ENCODE results near the gene CACNA2D3. TPM values are rescaled to one million over a fixed set of nuclear protein-coding genes. Genes with fewer than 3 reads are reported as not detected.

The CACNA2D3 gene
- total RNA-seq, 4 donors from 2014 or later = 0.30 to 9.6 (median 3.9) TPM

GRCh38 chr3:54916732-54917131, 794.4 kb downstream of the CACNA2D3 start:
- DNase-seq (ENCODE audit: low spot score in 2 of 2) = no peak
- peaks cover 0 to 8% (median 0%) of the 10 kb centered on the region in 3 donors for H3K36me3 ChIP-seq
- no peak for TF ChIP-seq CTCF (IDR thresholded peaks at IDR 0.05)
- TF ChIP-seq POLR2A (IDR thresholded peaks at IDR 0.05) = no peak
- no peak for TF ChIP-seq EP300 (IDR thresholded peaks at IDR 0.05)
- no peaks in the 10 kb centered on the region for H3K27me3 ChIP-seq
- H3K27ac ChIP-seq = no peak overlapping the region
- no peak overlapping the region for H3K4me3 ChIP-seq
- no peaks in the 10 kb centered on the region for H3K4me1 ChIP-seq
- no peaks in the 10 kb centered on the region for H3K9me3 ChIP-seq

GRCh38 chr3:54917174-54917573, 794.8 kb downstream of the CACNA2D3 start:
- no peak overlapping the region for H3K27ac ChIP-seq
- H3K4me3 ChIP-seq = no peak overlapping the region
- H3K27me3 ChIP-seq = no peaks in the 10 kb centered on the region
- 61 to 65% methylated on average over 2 of the region's 2 CpGs for WGBS, 2 donors
- DNase-seq (ENCODE audit: low spot score in 2 of 2) = no peak
- TF ChIP-seq EP300 (IDR thresholded peaks at IDR 0.05) (no peak), POLR2A (IDR thresholded peaks at IDR 0.05) (no peak), CTCF (IDR thresholded peaks at IDR 0.05) (no peak)
- H3K9me3 ChIP-seq = no peaks in the 10 kb centered on the region
- H3K4me1 ChIP-seq = no peaks in the 10 kb centered on the region
- H3K36me3 ChIP-seq = peaks cover 0 to 5% (median 0%) of the 10 kb centered on the region in 3 donors

- no peaks in the 10 kb centered on the region for H3K4me1 ChIP-seq
- H3K4me3 ChIP-seq = no peak overlapping the region
- no peaks in the 10 kb centered on the region for H3K36me3 ChIP-seq
- no peak overlapping the region for H3K27ac ChIP-seq
- TF ChIP-seq CTCF (IDR thresholded peaks at IDR 0.05) (no peak), EP300 (IDR thresholded peaks at IDR 0.05) (no peak), POLR2A (IDR thresholded peaks at IDR 0.05) (no peak)
- no peak for DNase-seq (ENCODE audit: low spot score in 2 of 2)
- 81 to 88% methylated on average over 4 of the region's 4 CpGs for WGBS, 2 donors
- H3K27me3 ChIP-seq = no peaks in the 10 kb centered on the region
- no peaks in the 10 kb centered on the region for H3K9me3 ChIP-seq
Observed at GRCh38 chr3:54917862-54918261, 795.5 kb downstream of the CACNA2D3 start.

GRCh38 chr3:54918516-54918915, 796.2 kb downstream of the CACNA2D3 start:
- Histone ChIP-seq H3K9me3 (no peaks in the 10 kb centered on the region), H3K36me3 (no peaks in the 10 kb centered on the region), H3K27ac (peak overlapping the region in 2 of 4 donors; percentile 34 to 62), H3K4me3 (no peak overlapping the region), H3K27me3 (no peaks in the 10 kb centered on the region), H3K4me1 (no peaks in the 10 kb centered on the region)
- WGBS, 2 donors = 88 to 96% methylated on average over 12 of the region's 12 CpGs
- no peak for DNase-seq (ENCODE audit: low spot score in 2 of 2)
- TF ChIP-seq CTCF (IDR thresholded peaks at IDR 0.05) (no peak), POLR2A (IDR thresholded peaks at IDR 0.05) (no peak), EP300 (IDR thresholded peaks at IDR 0.05) (no peak)

GRCh38 chr3:54928046-54928770, 805.9 kb downstream of the CACNA2D3 start, which contains the start of gene LRTM1:
Gene LRTM1 (minus strand): TSS chr3:54928059. CDS start chr3:54927911, 148 bp downstream.
- no peak for DNase-seq (ENCODE audit: low spot score in 2 of 2)
- Histone ChIP-seq H3K9me3 (no peaks in the 10 kb centered on the region), H3K27ac (no peak within 1 kb of the TSS), H3K27me3 (no peaks in the 10 kb centered on the region), H3K4me1 (no peaks in the 10 kb centered on the region), H3K4me3 (no peak within 1 kb of the TSS), H3K36me3 (no peaks in the 10 kb centered on the region)
- 53 to 54% methylated on average over 14 of the region's 14 CpGs for WGBS, 2 donors
- no peak for TF ChIP-seq POLR2A (IDR thresholded peaks at IDR 0.05)
- TF ChIP-seq EP300 (IDR thresholded peaks at IDR 0.05) = no peak
- no peak for TF ChIP-seq CTCF (IDR thresholded peaks at IDR 0.05)

Measured in tibial nerve (tissue), 4 donors.